ENCODE data around the gene KDM4C. TPM values are rescaled to one million over a fixed set of nuclear protein-coding genes. Genes with fewer than 3 reads are reported as not detected.

The KDM4C gene
- total and polyA plus RNA-seq, 2 of the 8 experiments (the other 6 are each of a cell fraction or from before 2014, with no cell fraction given) = 13.0 to 26.1 TPM

DNA sequence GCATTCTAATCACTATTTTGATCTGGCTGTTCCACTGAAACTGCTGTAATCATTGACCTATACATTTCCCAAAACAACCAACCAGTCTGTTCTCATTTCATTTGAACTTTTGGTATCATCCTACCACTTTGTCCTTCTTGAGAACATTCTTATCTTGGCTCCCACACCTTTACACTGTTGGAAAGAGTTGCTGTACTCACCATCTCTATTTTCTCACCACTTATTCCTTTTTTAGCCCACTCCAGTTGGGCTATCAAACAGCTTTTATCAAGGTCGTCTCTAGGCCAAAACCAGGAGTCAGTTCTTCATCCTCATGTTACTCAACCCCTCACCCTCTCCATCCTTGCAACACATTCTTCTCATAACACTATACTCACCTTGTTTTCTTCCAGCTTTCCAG is 170.1 kb downstream of the KDM4C start (continued):
- TF ChIP-seq, protein P1, sequence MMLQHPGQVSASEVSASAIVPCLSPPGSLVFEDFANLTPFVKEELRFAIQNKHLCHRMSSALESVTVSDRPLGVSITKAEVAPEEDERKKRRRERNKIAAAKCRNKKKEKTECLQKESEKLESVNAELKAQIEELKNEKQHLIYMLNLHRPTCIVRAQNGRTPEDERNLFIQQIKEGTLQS (IDR thresholded peaks at IDR 0.05; ENCODE audit: insufficient read depth, low read depth, low read length) = no peak
- no peak for TF ChIP-seq SP4 (IDR thresholded peaks at IDR 0.05; ENCODE audit: low read length)

Measured in H1 (cell line).